TTC549 (cell line): ENCODE data around the gene TMEM127.

ENCODE experiments used
- FAIRE-seq: peaks from 2 replicates; lab custom pipeline; 2012; peaks lifted over from hg19 to GRCh38; lab: Jason Lieb, UNC

TMEM127 gene

DNA sequence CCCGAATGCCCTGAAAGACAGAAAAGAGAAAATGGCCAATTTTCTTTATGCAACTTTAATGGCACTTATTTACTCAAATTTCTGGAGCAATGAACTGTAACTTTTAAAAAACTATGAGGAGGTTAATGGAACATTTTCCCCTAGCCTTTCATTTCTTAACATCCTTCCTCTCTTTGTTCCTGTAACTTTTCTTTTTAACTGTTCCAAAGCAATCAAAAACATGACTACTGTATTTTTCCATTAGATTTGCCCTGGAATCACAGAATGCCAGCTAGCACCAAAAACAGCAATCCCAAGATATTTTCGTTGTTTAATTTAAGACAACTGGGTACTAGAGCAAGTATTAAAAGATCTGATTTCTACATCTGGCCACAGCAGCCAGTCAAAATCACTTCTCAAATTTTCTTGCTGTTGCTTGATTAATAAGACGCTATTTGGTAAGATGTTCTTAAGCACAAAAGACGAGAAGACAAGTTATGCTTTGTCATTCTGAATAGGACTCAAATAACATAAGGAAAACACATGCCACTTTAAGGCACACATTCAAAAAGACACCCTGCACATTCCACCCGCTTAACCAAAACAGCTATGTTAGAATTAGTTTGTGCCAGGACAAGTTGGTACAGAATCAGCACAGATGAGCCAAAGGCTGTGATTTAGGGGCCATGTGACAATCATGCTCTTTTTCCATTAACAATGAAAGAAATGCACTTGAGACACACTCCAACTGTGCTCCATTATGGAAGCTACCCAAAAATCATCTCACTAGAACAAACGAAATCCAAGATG is 60.8 kb downstream of the TMEM127 start:
- FAIRE-seq, result no peak

GRCh38 chr2:96203130-96204028 is 62.4 kb downstream of the TMEM127 start:
- no peak for FAIRE-seq

GRCh38 chr2:96202152-96202854 is 63.5 kb downstream of the TMEM127 start:
- no peak for FAIRE-seq

GRCh38 chr2:96201338-96201737 is 64.5 kb downstream of the TMEM127 start:
- FAIRE-seq, result no peak

- FAIRE-seq, result no peak
Observed at GRCh38 chr2:96198921-96199320, 66.9 kb downstream of the TMEM127 start.
